Activated T-cell treated with anti-CD3 and anti-CD28 coated beads, Interleukin-2, amount 50 U/mL, for 4 hours (primary cell): ENCODE measurements around the gene LAMP5. TPM values are rescaled to one million over a fixed set of nuclear protein-coding genes. Genes with fewer than 3 reads are reported as not detected.

ENCODE experiments used
- ATAC-seq, 2 donors: fragments of 200-7000 bp; cut with Tn5 transposase; one replicate each; pipeline ENCODE4 v1.10.0; 2021
- DNase-seq: peaks from one replicate; pipeline ENCODE4 v3.0.0-alpha.2; 2020
- H3K27me3 Mint-ChIP-seq: one replicate; pipeline ENCODE4 v1.8.0; 2021; ENCODE audit warnings: low read depth, mixed read lengths
- H3K36me3 Mint-ChIP-seq: one replicate; pipeline ENCODE4 v1.8.0; 2022; ENCODE audit warnings: mixed read lengths; ENCODE audit not compliant: insufficient read depth
- H3K4me1 Mint-ChIP-seq: one replicate; pipeline ENCODE4 v1.8.0; 2021; ENCODE audit warnings: low read depth, mixed read lengths
- H3K4me3 Mint-ChIP-seq: one replicate; pipeline ENCODE4 v1.8.0; 2021; ENCODE audit warnings: mild to moderate bottlenecking, moderate library complexity, mixed read lengths
- H3K9me3 Mint-ChIP-seq: one replicate; pipeline ENCODE4 v1.8.0; 2021; ENCODE audit warnings: mixed read lengths
- total RNA-seq, 3 donors: library from RNA; stranded (reverse); gene quantifications; one replicate each; pipeline ENCODE4 v1.2.1, GENCODE V29; 2021

The LAMP5 gene
- total RNA-seq: not detected

GRCh38 chr20:9514461-9515213, at the start of gene LAMP5:
TSS of gene LAMP5 (plus strand) at chr20:9514590. CDS start at chr20:9514853, 263 bp downstream.
- H3K36me3 Mint-ChIP-seq: no peaks in the 10 kb centered on the region

GRCh38 chr20:9467995-9468394, 46.4 kb upstream of the LAMP5 start:
- Mint-ChIP-seq H3K9me3 (no peaks in the 10 kb centered on the region), H3K36me3 (no peaks in the 10 kb centered on the region), H3K27me3 (no peaks in the 10 kb centered on the region), H3K4me3 (no peak overlapping the region), H3K4me1 (no peaks in the 10 kb centered on the region)
- ATAC-seq (no peak), DNase-seq (no peak)

More at GRCh38 chr20:9514461-9515213, at the start of gene LAMP5:
- no peak for DNase-seq
- peak within 1 kb of the TSS; percentile 5 for H3K4me3 Mint-ChIP-seq
- H3K9me3 Mint-ChIP-seq: no peaks in the 10 kb centered on the region
- H3K27me3 Mint-ChIP-seq: peaks cover 52% of the 10 kb centered on the region
- ATAC-seq: no peak
- H3K4me1 Mint-ChIP-seq: no peaks in the 10 kb centered on the region

- no peak for ATAC-seq
- Mint-ChIP-seq H3K4me1 (no peaks in the 10 kb centered on the region), H3K36me3 (no peaks in the 10 kb centered on the region), H3K27me3 (no peaks in the 10 kb centered on the region), H3K4me3 (no peak overlapping the region), H3K9me3 (no peaks in the 10 kb centered on the region)
- no peak for DNase-seq
Measured at GRCh38 chr20:9474835-9475415, 39.5 kb upstream of the LAMP5 start.

- no peaks in the 10 kb centered on the region for H3K27me3 Mint-ChIP-seq
- no peaks in the 10 kb centered on the region for H3K36me3 Mint-ChIP-seq
- no peak for ATAC-seq
- no peaks in the 10 kb centered on the region for H3K4me1 Mint-ChIP-seq
- no peak overlapping the region for H3K4me3 Mint-ChIP-seq
- no peak for DNase-seq
- no peaks in the 10 kb centered on the region for H3K9me3 Mint-ChIP-seq
Measured at GRCh38 chr20:9475456-9475855, 38.9 kb upstream of the LAMP5 start.

GRCh38 chr20:9476174-9476573, 38.2 kb upstream of the LAMP5 start:
- Mint-ChIP-seq H3K9me3 (no peaks in the 10 kb centered on the region), H3K4me1 (no peaks in the 10 kb centered on the region), H3K27me3 (no peaks in the 10 kb centered on the region), H3K4me3 (no peak overlapping the region), H3K36me3 (no peaks in the 10 kb centered on the region)
- ATAC-seq (no peak), DNase-seq (no peak)

GRCh38 chr20:9476637-9477036, 37.8 kb upstream of the LAMP5 start:
- Mint-ChIP-seq H3K4me1 (no peaks in the 10 kb centered on the region), H3K27me3 (no peaks in the 10 kb centered on the region), H3K4me3 (no peak overlapping the region), H3K9me3 (no peaks in the 10 kb centered on the region), H3K36me3 (no peaks in the 10 kb centered on the region)
- DNase-seq (no peak), ATAC-seq (no peak)

GRCh38 chr20:9478771-9479170, 35.6 kb upstream of the LAMP5 start:
- DNase-seq (no peak), ATAC-seq (no peak)
- no peak overlapping the region for H3K4me3 Mint-ChIP-seq
- H3K27me3 Mint-ChIP-seq: no peaks in the 10 kb centered on the region
- H3K36me3 Mint-ChIP-seq: no peaks in the 10 kb centered on the region
- H3K4me1 Mint-ChIP-seq: no peaks in the 10 kb centered on the region
- no peaks in the 10 kb centered on the region for H3K9me3 Mint-ChIP-seq

GRCh38 chr20:9480066-9480465, 34.3 kb upstream of the LAMP5 start:
- no peaks in the 10 kb centered on the region for H3K36me3 Mint-ChIP-seq
- DNase-seq (no peak), ATAC-seq (no peak)
- no peaks in the 10 kb centered on the region for H3K27me3 Mint-ChIP-seq
- H3K9me3 Mint-ChIP-seq: no peaks in the 10 kb centered on the region
- no peaks in the 10 kb centered on the region for H3K4me1 Mint-ChIP-seq
- no peak overlapping the region for H3K4me3 Mint-ChIP-seq

GRCh38 chr20:9482180-9482579, 32.2 kb upstream of the LAMP5 start:
- Mint-ChIP-seq H3K4me3 (no peak overlapping the region), H3K9me3 (no peaks in the 10 kb centered on the region), H3K27me3 (no peaks in the 10 kb centered on the region), H3K36me3 (no peaks in the 10 kb centered on the region), H3K4me1 (no peaks in the 10 kb centered on the region)
- no peak for ATAC-seq
- DNase-seq: no peak

- Mint-ChIP-seq H3K36me3 (no peaks in the 10 kb centered on the region), H3K27me3 (no peaks in the 10 kb centered on the region), H3K9me3 (no peaks in the 10 kb centered on the region), H3K4me1 (no peaks in the 10 kb centered on the region), H3K4me3 (no peak overlapping the region)
- DNase-seq (no peak), ATAC-seq (no peak)
Measured at GRCh38 chr20:9483131-9483530, 31.3 kb upstream of the LAMP5 start.

- no peaks in the 10 kb centered on the region for H3K27me3 Mint-ChIP-seq
- ATAC-seq (no peak), DNase-seq (no peak)
- no peaks in the 10 kb centered on the region for H3K9me3 Mint-ChIP-seq
- H3K4me1 Mint-ChIP-seq: no peaks in the 10 kb centered on the region
- H3K4me3 Mint-ChIP-seq: no peak overlapping the region
- H3K36me3 Mint-ChIP-seq: no peaks in the 10 kb centered on the region
Measured at GRCh38 chr20:9485614-9486340, 28.6 kb upstream of the LAMP5 start.

GRCh38 chr20:9487231-9487630, 27.2 kb upstream of the LAMP5 start:
- Mint-ChIP-seq H3K4me1 (no peaks in the 10 kb centered on the region), H3K9me3 (no peaks in the 10 kb centered on the region), H3K4me3 (no peak overlapping the region), H3K36me3 (no peaks in the 10 kb centered on the region), H3K27me3 (no peaks in the 10 kb centered on the region)
- DNase-seq (no peak), ATAC-seq (no peak)

- ATAC-seq (no peak), DNase-seq (no peak)
- Mint-ChIP-seq H3K27me3 (no peaks in the 10 kb centered on the region), H3K4me1 (no peaks in the 10 kb centered on the region), H3K4me3 (no peak overlapping the region), H3K9me3 (no peaks in the 10 kb centered on the region), H3K36me3 (no peaks in the 10 kb centered on the region)
Measured at GRCh38 chr20:9488063-9488462, 26.3 kb upstream of the LAMP5 start.

- H3K9me3 Mint-ChIP-seq: peaks cover 8% of the 10 kb centered on the region
- no peak for ATAC-seq
- no peak for DNase-seq
- no peaks in the 10 kb centered on the region for H3K36me3 Mint-ChIP-seq
- H3K4me3 Mint-ChIP-seq: no peak overlapping the region
- no peaks in the 10 kb centered on the region for H3K27me3 Mint-ChIP-seq
- no peaks in the 10 kb centered on the region for H3K4me1 Mint-ChIP-seq
Measured at GRCh38 chr20:9490161-9490560, 24.2 kb upstream of the LAMP5 start.

- DNase-seq (no peak), ATAC-seq (no peak)
- Mint-ChIP-seq H3K27me3 (no peaks in the 10 kb centered on the region), H3K36me3 (no peaks in the 10 kb centered on the region), H3K4me1 (no peaks in the 10 kb centered on the region), H3K9me3 (peaks cover 13% of the 10 kb centered on the region), H3K4me3 (no peak overlapping the region)
Measured at GRCh38 chr20:9490631-9491030, 23.8 kb upstream of the LAMP5 start.
